ENCODE results near the gene RRBP1. TPM values are rescaled to one million over a fixed set of nuclear protein-coding genes. Genes with fewer than 3 reads are reported as not detected.

Gene RRBP1
- total RNA-seq, 1 donor from 2014 or later: 312 TPM

DNA sequence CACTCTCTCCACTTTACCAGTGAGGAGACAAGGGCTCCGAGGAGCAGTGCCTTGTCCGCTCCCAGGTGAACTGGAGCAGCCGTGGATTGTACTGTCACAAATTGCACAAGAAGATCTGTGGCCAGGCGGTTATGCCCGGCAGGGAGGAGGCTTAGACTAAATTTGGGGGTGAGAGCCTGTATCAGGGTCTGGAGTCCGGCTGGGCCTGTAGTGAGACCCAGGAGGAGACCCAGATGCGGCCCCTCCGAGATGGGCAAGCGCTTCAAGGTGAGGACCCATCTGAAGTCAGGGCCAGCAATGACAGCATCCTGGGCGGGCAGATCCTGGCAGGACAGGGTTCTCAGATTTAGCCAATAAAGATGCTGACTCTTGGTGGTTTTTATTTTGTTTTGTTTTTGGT, 45.3 kb upstream of the RRBP1 start:
- Mint-ChIP-seq H3K4me1 (ENCODE audit: unreplicated experiment) (no peaks in the 10 kb centered on the region), H3K27ac (ENCODE audit: unreplicated experiment) (no peak overlapping the region), H3K27me3 (ENCODE audit: unreplicated experiment) (peaks cover 33% of the 10 kb centered on the region), H3K4me3 (ENCODE audit: unreplicated experiment) (no peak overlapping the region), H3K9me3 (ENCODE audit: unreplicated experiment) (no peaks in the 10 kb centered on the region), H3K36me3 (ENCODE audit: unreplicated experiment) (no peaks in the 10 kb centered on the region)
- no peak for TF ChIP-seq CTCF (IDR thresholded peaks at IDR 0.05)
- no peak for DNase-seq (ENCODE audit: extremely low spot score, unreplicated experiment)

GRCh38 chr20:17726902-17727301, 44.9 kb upstream of the RRBP1 start:
- DNase-seq (ENCODE audit: extremely low spot score, unreplicated experiment): no peak
- no peak overlapping the region for H3K4me3 Mint-ChIP-seq (ENCODE audit: unreplicated experiment)
- no peak for TF ChIP-seq CTCF (IDR thresholded peaks at IDR 0.05)
- H3K27me3 Mint-ChIP-seq (ENCODE audit: unreplicated experiment): peaks cover 33% of the 10 kb centered on the region
- H3K36me3 Mint-ChIP-seq (ENCODE audit: unreplicated experiment): no peaks in the 10 kb centered on the region
- H3K4me1 Mint-ChIP-seq (ENCODE audit: unreplicated experiment): no peaks in the 10 kb centered on the region
- H3K9me3 Mint-ChIP-seq (ENCODE audit: unreplicated experiment): no peaks in the 10 kb centered on the region
- H3K27ac Mint-ChIP-seq (ENCODE audit: unreplicated experiment): no peak overlapping the region

- Mint-ChIP-seq H3K4me3 (ENCODE audit: unreplicated experiment) (no peak overlapping the region), H3K27me3 (ENCODE audit: unreplicated experiment) (peaks cover 32% of the 10 kb centered on the region), H3K27ac (ENCODE audit: unreplicated experiment) (no peak overlapping the region), H3K9me3 (ENCODE audit: unreplicated experiment) (no peaks in the 10 kb centered on the region), H3K36me3 (ENCODE audit: unreplicated experiment) (no peaks in the 10 kb centered on the region), H3K4me1 (ENCODE audit: unreplicated experiment) (no peaks in the 10 kb centered on the region)
- no peak for TF ChIP-seq CTCF (IDR thresholded peaks at IDR 0.05)
- DNase-seq (ENCODE audit: extremely low spot score, unreplicated experiment): no peak
Measured at GRCh38 chr20:17725094-17725835, 43.2 kb upstream of the RRBP1 start.

DNA sequence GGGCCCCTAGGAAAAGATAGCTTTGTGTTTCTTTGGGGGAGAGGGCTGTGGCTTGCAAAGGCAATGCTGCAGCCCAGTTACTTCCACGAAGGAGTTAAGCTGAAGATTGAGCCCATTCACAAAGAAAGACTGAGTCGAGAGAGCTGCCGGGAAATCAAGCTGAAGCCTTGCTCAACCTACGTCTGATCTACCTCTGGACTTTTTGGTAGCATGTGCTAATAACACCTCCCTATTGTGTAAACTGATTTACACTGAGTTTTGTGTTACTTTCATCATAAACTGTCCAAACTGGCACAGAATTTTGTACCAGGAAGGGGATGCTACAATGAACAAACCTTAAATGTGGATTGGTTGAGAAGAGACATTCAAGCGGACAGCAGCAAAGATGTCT, 41.3 kb upstream of the RRBP1 start:
- H3K9me3 Mint-ChIP-seq (ENCODE audit: unreplicated experiment): no peaks in the 10 kb centered on the region
- DNase-seq (ENCODE audit: extremely low spot score, unreplicated experiment): no peak

More for the DNA sequence above, 41.3 kb upstream of the RRBP1 start:
- no peaks in the 10 kb centered on the region for H3K36me3 Mint-ChIP-seq (ENCODE audit: unreplicated experiment)
- peaks cover 31% of the 10 kb centered on the region for H3K27me3 Mint-ChIP-seq (ENCODE audit: unreplicated experiment)
- H3K4me3 Mint-ChIP-seq (ENCODE audit: unreplicated experiment): no peak overlapping the region
- TF ChIP-seq CTCF (IDR thresholded peaks at IDR 0.05): no peak
- H3K4me1 Mint-ChIP-seq (ENCODE audit: unreplicated experiment): no peaks in the 10 kb centered on the region
- no peak overlapping the region for H3K27ac Mint-ChIP-seq (ENCODE audit: unreplicated experiment)
